Measurements from ENCODE around the gene TSPAN31. TPM values are rescaled to one million over a fixed set of nuclear protein-coding genes. Genes with fewer than 3 reads are reported as not detected.

The TSPAN31 gene
- total and polyA plus RNA-seq, 10 donors = 16.9 to 93.1 (median 29.0) TPM

DNA sequence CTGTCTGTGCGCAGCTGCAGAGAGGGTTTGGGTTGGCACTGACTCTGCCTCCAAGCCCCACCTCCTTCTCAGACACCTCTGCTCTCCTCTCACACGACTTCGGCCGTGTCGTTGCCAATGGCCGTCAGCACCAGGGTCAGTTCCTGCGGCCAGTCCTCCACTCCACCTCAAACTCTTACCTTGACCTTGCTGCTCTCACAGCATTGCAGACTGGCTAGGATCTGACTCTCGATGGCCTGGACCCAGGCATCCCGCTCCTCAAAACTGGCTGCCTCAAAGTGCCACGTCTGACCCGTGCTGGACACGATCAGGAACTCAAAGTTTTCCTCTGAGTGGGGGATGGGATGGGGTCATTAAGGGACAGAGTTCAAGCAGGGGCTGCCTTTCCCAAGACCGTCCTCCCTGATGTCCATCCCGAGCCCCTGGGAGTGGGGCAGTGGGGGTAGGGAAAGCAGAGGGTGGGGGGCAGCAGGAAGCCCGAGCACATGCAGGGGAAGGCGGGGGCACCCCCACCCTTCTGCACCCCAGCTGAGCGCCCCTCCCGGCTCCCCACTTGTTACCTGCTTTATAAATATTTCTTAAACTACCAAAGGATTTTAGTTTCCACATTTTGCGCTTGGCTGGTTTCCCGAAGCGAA lies 17.0 kb upstream of the TSPAN31 start:
- Histone ChIP-seq H3K4me1 (peaks cover 0 to 24% (median 7%) of the 10 kb centered on the region in 6 donors), H3K36me3 (peaks cover 0 to 73% (median 60%) of the 10 kb centered on the region in 6 donors), H3K9me3 (no peaks in the 10 kb centered on the region), H3K4me3 (peak overlapping the region in 1 of 8 donors; percentile 76), H3K27ac (no peak overlapping the region), H3K27me3 (replicated peaks in 1 of 7) (peaks cover 0 to 6% (median 0%) of the 10 kb centered on the region in 7 donors)
- intact Hi-C loops (cut with DNase I; ENCODE audit: low total_unique reads) = no loop called here
- no peak for DNase-seq
- 71 to 83% (median 75%) methylated on average over 21 of the region's 21 CpGs for WGBS, 5 donors
- no peak for TF ChIP-seq POLR2AphosphoS5 (IDR thresholded peaks at IDR 0.05)
- TF ChIP-seq, protein P1, sequence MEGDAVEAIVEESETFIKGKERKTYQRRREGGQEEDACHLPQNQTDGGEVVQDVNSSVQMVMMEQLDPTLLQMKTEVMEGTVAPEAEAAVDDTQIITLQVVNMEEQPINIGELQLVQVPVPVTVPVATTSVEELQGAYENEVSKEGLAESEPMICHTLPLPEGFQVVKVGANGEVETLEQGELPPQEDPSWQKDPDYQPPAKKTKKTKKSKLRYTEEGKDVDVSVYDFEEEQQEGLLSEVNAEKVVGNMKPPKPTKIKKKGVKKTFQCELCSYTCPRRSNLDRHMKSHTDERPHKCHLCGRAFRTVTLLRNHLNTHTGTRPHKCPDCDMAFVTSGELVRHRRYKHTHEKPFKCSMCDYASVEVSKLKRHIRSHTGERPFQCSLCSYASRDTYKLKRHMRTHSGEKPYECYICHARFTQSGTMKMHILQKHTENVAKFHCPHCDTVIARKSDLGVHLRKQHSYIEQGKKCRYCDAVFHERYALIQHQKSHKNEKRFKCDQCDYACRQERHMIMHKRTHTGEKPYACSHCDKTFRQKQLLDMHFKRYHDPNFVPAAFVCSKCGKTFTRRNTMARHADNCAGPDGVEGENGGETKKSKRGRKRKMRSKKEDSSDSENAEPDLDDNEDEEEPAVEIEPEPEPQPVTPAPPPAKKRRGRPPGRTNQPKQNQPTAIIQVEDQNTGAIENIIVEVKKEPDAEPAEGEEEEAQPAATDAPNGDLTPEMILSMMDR (IDR thresholded peaks at IDR 0.05 in 8 of 11, conservative IDR thresholded peaks at IDR 0.05 in 3 of 11) = no peak
- TF ChIP-seq POLR2A (IDR thresholded peaks at IDR 0.05) = no peak

DNA sequence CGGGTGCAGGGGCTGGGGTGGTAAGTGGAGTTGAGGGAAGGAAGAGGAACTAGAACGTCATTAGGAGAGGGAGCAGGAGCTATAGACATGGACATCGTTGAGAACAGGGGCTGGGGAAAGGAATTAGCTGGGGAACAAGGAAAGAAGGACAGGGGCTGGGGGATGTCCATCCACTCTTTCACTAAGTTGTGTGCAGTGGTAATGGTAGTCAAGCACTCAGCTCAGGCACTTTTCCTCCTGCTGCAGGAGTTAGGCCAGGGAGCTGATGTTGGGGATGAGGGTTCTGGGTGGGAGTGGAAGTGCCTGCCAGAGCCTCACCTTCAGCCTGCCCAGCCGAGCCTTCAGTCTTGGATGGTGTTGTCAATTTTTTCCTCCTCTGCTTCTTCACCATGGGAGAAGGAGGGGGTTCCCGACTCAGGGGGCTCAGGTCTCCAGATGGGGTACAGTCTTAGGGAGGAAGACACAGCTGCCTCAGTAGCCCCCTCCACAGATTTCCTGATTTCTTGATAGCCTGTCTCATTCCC lies 15.5 kb upstream of the TSPAN31 start:
- peaks cover 0 to 14% (median 0%) of the 10 kb centered on the region in 7 donors for H3K27me3 ChIP-seq (replicated peaks in 1 of 7)
- peaks cover 0 to 88% (median 74%) of the 10 kb centered on the region in 6 donors for H3K36me3 ChIP-seq
- TF ChIP-seq, protein P1 (IDR thresholded peaks at IDR 0.05 in 8 of 11, conservative IDR thresholded peaks at IDR 0.05 in 3 of 11) = no peak
- TF ChIP-seq POLR2AphosphoS5 (IDR thresholded peaks at IDR 0.05) (no peak), POLR2A (IDR thresholded peaks at IDR 0.05) (no peak)
- 59 to 75% (median 63%) methylated on average over 5 of the region's 5 CpGs for WGBS, 5 donors
- H3K9me3 ChIP-seq = no peaks in the 10 kb centered on the region
- H3K4me1 ChIP-seq = peaks cover 0 to 24% (median 7%) of the 10 kb centered on the region in 6 donors
- H3K4me3 ChIP-seq = no peak overlapping the region
- H3K27ac ChIP-seq = no peak overlapping the region
- DNase-seq = no peak
- intact Hi-C loops (cut with DNase I; ENCODE audit: low total_unique reads) = no loop called here

DNA sequence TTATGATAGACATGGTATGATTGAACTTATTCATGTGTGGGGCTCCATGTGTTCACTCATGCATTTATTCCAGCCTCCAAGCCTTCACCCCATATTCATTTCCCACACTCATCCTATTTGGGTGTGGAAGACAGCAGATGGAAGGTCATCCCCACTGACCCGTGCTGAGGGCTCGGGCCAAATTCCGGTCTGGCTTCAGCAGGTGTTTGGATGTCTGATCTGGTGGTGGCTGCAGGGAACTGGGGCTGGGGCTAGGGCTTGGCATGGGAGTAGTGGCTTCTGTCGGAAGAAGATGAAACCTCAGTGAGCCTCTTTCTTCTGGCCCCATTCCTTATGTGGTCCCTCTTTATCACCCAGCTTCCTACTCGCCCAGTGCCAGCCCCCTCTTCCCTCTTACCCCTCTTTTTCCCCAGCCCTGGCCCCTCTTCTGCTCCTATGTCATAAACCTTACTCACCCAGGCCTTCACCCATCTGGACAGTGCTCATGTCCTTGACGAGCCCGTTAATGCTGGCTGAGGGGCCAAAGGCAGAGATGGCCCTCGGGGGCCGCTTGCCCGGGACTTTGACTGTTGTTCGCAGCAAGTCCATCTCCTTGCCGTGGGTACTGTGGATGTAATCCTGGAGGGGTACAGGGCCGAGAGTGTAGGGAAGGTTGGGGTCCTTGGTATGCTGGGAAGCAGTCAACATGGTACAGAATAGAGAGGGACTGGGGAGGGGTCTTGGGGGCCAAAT lies 14.3 kb upstream of the TSPAN31 start:
- intact Hi-C loops (cut with DNase I; ENCODE audit: low total_unique reads) = no loop called here
- no peak for DNase-seq
- peaks cover 0 to 99% (median 76%) of the 10 kb centered on the region in 6 donors for H3K36me3 ChIP-seq
- H3K9me3 ChIP-seq = no peaks in the 10 kb centered on the region
- H3K27ac ChIP-seq = no peak overlapping the region
- WGBS, 5 donors = 88 to 92% (median 90%) methylated on average over 13 of the region's 13 CpGs
- H3K4me3 ChIP-seq = no peak overlapping the region
- TF ChIP-seq POLR2AphosphoS5 (IDR thresholded peaks at IDR 0.05) (no peak), POLR2A (IDR thresholded peaks at IDR 0.05) (no peak)
- TF ChIP-seq, protein P1 (IDR thresholded peaks at IDR 0.05 in 8 of 11, conservative IDR thresholded peaks at IDR 0.05 in 3 of 11) = no peak
- H3K4me1 ChIP-seq = peaks cover 0 to 18% (median 4%) of the 10 kb centered on the region in 6 donors
- peaks cover 0 to 20% (median 5%) of the 10 kb centered on the region in 7 donors for H3K27me3 ChIP-seq (replicated peaks in 1 of 7)

Data from spleen (tissue), 11 donors.